ENCODE data around the gene WDR33.

Gene WDR33

DNA sequence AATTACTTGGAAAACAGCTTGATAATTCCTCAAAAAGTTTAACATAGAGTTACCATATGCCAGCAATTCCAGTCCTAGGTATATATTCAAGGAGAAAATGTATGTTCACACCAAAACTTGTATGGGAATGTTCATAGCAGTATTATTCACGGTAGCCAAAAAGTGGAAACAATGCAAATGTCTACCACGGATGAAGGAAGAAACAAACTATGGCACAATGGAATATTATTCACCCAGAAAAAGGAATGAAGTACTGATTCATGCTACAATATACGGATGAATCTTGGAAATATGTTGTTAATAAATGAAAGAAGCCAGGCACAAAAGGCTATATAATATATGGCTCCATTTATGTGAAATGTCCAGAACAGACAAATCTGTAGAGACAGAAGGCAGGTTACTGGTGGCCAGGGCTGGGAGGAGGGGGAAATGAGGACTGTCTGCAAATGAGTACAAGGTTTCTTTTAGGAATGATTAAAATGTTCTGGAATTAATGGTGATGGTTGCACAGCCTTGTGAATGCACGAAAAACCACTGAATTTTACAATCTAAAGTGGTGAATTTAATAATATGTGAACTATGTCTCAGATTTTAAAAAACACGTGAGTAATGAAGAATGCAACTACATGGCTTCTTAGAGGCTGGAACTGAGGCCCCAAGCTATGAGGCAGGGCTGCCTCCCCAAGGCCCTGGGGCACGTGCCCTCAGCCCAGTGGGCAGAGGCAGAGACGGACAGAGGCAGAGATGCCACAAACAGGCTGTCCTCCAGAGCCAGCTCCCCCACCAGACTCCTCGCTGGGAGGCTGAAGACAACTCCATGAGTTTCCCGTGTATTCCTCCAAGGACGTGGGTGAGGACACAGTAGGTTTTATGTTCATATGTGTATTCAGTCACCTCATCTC, 140.7 kb downstream of the WDR33 start:
- no peaks in the 10 kb centered on the region for H3K36me3 ChIP-seq
- no peak overlapping the region for H3K27ac ChIP-seq
- H3K4me3 ChIP-seq (ENCODE audit: low read depth, low read length), result no peak overlapping the region
- no peaks in the 10 kb centered on the region for H3K27me3 ChIP-seq (ENCODE audit: insufficient read depth, low read depth, severe bottlenecking)
- TF ChIP-seq, protein P1, sequence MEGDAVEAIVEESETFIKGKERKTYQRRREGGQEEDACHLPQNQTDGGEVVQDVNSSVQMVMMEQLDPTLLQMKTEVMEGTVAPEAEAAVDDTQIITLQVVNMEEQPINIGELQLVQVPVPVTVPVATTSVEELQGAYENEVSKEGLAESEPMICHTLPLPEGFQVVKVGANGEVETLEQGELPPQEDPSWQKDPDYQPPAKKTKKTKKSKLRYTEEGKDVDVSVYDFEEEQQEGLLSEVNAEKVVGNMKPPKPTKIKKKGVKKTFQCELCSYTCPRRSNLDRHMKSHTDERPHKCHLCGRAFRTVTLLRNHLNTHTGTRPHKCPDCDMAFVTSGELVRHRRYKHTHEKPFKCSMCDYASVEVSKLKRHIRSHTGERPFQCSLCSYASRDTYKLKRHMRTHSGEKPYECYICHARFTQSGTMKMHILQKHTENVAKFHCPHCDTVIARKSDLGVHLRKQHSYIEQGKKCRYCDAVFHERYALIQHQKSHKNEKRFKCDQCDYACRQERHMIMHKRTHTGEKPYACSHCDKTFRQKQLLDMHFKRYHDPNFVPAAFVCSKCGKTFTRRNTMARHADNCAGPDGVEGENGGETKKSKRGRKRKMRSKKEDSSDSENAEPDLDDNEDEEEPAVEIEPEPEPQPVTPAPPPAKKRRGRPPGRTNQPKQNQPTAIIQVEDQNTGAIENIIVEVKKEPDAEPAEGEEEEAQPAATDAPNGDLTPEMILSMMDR (IDR thresholded peaks at IDR 0.05; ENCODE audit: low read depth, low read length), result no peak
- DNase-seq, result no peak
- no peaks in the 10 kb centered on the region for H3K9me3 ChIP-seq (ENCODE audit: severe bottlenecking)

DNA sequence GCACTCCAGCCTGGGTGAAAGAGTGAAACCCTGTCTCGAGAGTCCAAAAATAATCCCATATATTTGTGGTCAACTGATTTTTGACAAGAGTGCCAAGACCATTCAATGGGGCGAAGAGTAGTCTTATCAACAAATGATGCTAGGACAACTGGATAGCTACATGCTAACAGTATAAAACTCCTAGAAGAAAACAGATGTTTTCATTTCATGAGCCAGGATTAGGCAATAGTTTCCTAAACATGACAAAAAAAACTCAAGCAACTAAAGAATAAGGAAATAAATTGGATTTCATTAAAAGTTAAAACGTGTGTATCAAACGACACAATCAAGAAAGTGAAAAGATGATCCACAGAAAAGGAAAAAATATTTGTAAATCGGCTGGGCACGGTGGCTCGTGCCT, 141.9 kb downstream of the WDR33 start:
- no peaks in the 10 kb centered on the region for H3K27me3 ChIP-seq (ENCODE audit: insufficient read depth, low read depth, severe bottlenecking)
- no peak for DNase-seq
- H3K9me3 ChIP-seq (ENCODE audit: severe bottlenecking), result no peaks in the 10 kb centered on the region
- TF ChIP-seq, protein P1 (IDR thresholded peaks at IDR 0.05; ENCODE audit: low read depth, low read length), result no peak
- no peak overlapping the region for H3K27ac ChIP-seq
- no peaks in the 10 kb centered on the region for H3K36me3 ChIP-seq
- no peak overlapping the region for H3K4me3 ChIP-seq (ENCODE audit: low read depth, low read length)

DNA sequence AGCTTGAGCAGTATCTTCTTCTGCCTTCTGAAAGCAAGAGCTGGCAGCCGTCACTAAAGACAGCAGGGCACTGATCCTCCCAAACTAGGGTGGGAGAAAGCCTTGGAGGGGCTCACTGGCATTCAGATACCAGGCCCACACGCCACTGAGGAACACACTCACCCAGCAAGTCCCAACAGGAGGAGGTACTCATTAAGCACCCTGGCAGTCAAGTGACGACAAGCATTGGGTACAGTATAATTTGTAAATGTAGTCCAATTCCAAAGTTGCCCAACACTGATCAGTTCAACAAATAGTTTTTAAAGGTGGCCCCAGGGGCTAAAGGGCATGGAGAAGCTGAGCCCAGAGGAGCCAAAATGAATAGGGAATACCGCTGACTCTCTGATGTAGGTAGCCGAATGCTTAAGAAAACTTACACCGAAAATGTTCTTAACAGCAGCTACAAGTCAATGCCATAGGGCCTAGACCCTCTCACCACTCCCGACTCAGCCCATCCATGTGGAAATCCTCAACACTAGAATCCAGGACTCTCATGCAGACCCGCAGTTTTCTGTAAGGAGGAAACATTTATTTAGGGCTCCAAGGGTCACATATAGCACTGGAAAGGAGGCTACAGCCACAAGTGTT, 145.6 kb downstream of the WDR33 start:
- H3K27me3 ChIP-seq (ENCODE audit: insufficient read depth, low read depth, severe bottlenecking), result no peaks in the 10 kb centered on the region
- TF ChIP-seq, protein P1 (IDR thresholded peaks at IDR 0.05; ENCODE audit: low read depth, low read length), result no peak
- no peaks in the 10 kb centered on the region for H3K9me3 ChIP-seq (ENCODE audit: severe bottlenecking)
- DNase-seq, result no peak
- no peaks in the 10 kb centered on the region for H3K36me3 ChIP-seq
- no peak overlapping the region for H3K4me3 ChIP-seq (ENCODE audit: low read depth, low read length)
- no peak overlapping the region for H3K27ac ChIP-seq

DNA sequence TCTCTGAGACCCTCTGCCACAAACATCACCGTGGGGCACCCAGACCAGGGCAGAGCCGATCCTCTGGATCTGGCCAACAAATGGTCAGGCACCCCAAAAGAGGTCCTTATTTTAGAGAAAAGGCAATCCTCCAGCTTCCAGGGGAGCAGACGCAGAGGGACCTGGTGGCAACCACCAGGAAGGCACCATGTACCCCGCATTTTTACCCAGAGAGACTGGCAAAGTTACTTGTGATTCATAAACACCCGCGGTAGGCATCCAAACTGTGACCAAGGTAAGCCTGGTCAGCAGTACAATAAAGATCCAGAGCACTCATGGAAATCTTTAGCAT, 146.1 kb downstream of the WDR33 start:
- DNase-seq, result no peak
- Histone ChIP-seq H3K9me3 (ENCODE audit: severe bottlenecking) (peaks cover 3% of the 10 kb centered on the region), H3K36me3 (no peaks in the 10 kb centered on the region), H3K4me3 (ENCODE audit: low read depth, low read length) (no peak overlapping the region), H3K27me3 (ENCODE audit: insufficient read depth, low read depth, severe bottlenecking) (no peaks in the 10 kb centered on the region), H3K27ac (no peak overlapping the region)
- TF ChIP-seq, protein P1 (IDR thresholded peaks at IDR 0.05; ENCODE audit: low read depth, low read length), result no peak

DNA sequence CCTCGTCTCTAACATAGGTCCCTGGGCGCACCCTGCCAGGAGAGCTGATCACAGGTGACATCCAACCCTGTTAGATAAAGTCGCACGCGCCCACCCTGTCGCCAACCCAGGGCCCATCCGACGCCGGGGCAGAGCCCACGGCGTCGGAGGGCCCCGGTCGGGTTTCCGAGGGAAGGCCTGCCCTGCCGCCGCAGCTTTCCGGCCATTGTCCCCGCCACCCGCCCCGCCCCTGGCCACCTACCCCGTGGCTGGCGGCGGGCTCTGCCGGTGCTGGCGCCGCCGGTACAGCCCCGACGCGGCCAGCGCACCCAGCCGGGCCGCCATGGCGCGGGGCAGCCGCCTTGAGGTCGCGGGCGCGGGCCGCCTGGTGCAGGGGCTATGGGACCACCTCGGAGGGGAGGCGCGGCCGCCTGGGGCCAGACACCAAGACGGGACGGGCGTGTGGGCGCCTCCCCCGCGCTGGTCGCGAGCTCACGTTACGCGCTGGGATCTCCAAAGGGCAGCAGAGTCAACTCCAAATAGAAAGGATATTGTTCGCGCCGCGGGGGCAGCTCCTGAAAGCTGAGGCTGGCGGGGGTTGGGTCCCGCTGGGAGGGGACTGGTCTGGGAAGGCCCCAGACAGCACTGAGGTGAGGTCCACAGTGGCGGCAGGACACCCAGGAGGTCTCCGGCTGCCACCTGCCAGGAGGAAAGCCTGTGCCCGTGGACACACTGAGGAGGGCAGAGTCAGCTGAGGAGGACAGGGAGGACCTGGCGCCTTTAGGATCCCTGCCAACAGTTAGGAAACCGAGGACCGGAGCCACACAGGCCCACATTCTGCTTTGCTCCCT, 146.7 kb downstream of the WDR33 start:
- Histone ChIP-seq H3K9me3 (ENCODE audit: severe bottlenecking) (peaks cover 3% of the 10 kb centered on the region), H3K36me3 (no peaks in the 10 kb centered on the region), H3K4me3 (ENCODE audit: low read depth, low read length) (no peak overlapping the region), H3K27me3 (ENCODE audit: insufficient read depth, low read depth, severe bottlenecking) (no peaks in the 10 kb centered on the region), H3K27ac (no peak overlapping the region)
- no peak for DNase-seq
- TF ChIP-seq, protein P1 (IDR thresholded peaks at IDR 0.05; ENCODE audit: low read depth, low read length), result no peak
